Measurements from ENCODE around the gene TPMT.

- TF ChIP-seq CTCF (IDR thresholded peaks at IDR 0.05; ENCODE audit: borderline replicate concordance, extremely low read depth, low read length, poor library complexity, severe bottlenecking) (no peak), EZH2 (IDR thresholded peaks at IDR 0.05; ENCODE audit: borderline replicate concordance, low read depth, low read length, severe bottlenecking) (no peak)
These were observed 12.9 kb downstream of the TPMT start for GRCh38 chr6:18141805-18142590.

All from DND-41 (cell line).